PFSK-1 (cell line): ENCODE measurements around the gene XRCC4.

Experiments
- FOXP2 ChIP-seq: optimal IDR thresholded peaks from 2 replicates; pipeline ENCODE3; 2011; ENCODE audit warnings: borderline replicate concordance, control low read depth, inconsistent platforms; ENCODE audit not compliant: insufficient read depth; ENCODE audit errors: extremely low read length, extremely low read depth
- POLR2AphosphoS5 ChIP-seq: IDR thresholded peaks from 2 replicates; pipeline ENCODE4 v1.6.1; 2012; ENCODE audit warnings: low read depth, mild to moderate bottlenecking, control low read depth, low read length, moderate library complexity
- REST ChIP-seq, 2 experiments: IDR thresholded peaks; 2 replicates each; pipeline versions ENCODE4 v1.6.1 to v1.8.0; 2011 to 2012; ENCODE audit warnings: low read depth in 2 of 2, low read length in 2 of 2, control low read depth in 1 of 2, inconsistent platforms in 1 of 2, mild to moderate bottlenecking in 1 of 2, moderate library complexity in 1 of 2; ENCODE audit not compliant: insufficient read depth in 1 of 2
- SIN3A ChIP-seq: IDR thresholded peaks from 2 replicates; pipeline ENCODE4 v1.6.1; 2012; ENCODE audit warnings: mild to moderate bottlenecking, low read length, moderate library complexity, borderline replicate concordance; ENCODE audit not compliant: insufficient read depth
- TAF1 ChIP-seq: IDR thresholded peaks from 2 replicates; pipeline ENCODE4 v1.6.1; 2012; ENCODE audit warnings: low read length, control low read depth, borderline replicate concordance; ENCODE audit not compliant: insufficient read depth

- TF ChIP-seq TAF1 (no peak), SIN3A (no peak), POLR2AphosphoS5 (no peak), REST (IDR thresholded peaks at IDR 0.05; ENCODE audit: insufficient read depth in 1 of 2, low read depth in 2 of 2, low read length in 2 of 2) (no peak), FOXP2 (no peak)
These were observed 32.4 kb upstream of the XRCC4 start for GRCh38 chr5:83044926-83045325.
